Measurements from ENCODE around the gene MUC2.

DNA sequence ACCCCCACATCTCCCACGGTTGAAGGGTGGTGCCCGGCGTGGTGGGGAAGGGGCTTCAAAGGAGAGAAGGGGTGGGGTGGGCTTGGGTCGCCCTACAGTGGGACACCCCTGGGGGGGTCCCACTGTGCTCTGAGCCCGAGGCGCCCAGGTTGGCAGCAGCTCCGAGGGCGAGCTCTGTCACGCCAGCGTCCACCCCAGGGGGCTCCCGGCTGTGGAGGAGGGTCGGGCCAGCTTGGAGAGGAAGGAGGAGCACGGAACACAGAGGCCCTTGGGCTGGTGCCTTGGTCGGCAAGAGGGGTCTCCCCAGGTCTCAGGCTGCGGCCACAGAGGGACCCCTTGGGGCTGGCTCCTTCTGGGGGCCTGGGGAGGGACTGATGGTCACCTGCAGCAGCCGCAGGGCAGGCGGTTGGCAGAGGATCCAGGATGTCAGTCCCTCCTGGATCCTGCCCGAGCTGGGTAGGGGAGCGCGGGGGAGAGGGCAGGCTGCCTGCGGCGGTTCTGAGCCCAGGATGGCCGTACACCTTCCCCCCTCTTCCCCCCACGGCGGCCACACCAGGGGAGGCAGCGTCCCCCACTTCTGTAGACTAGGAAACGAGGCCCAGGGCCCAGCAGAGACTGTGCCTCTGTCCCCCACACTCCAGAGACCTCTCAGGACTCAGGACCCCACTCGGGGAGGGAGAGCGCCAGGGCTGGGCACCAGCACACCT lies 38.9 kb upstream of the MUC2 start:
- TF ChIP-seq, protein P1, sequence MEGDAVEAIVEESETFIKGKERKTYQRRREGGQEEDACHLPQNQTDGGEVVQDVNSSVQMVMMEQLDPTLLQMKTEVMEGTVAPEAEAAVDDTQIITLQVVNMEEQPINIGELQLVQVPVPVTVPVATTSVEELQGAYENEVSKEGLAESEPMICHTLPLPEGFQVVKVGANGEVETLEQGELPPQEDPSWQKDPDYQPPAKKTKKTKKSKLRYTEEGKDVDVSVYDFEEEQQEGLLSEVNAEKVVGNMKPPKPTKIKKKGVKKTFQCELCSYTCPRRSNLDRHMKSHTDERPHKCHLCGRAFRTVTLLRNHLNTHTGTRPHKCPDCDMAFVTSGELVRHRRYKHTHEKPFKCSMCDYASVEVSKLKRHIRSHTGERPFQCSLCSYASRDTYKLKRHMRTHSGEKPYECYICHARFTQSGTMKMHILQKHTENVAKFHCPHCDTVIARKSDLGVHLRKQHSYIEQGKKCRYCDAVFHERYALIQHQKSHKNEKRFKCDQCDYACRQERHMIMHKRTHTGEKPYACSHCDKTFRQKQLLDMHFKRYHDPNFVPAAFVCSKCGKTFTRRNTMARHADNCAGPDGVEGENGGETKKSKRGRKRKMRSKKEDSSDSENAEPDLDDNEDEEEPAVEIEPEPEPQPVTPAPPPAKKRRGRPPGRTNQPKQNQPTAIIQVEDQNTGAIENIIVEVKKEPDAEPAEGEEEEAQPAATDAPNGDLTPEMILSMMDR (IDR thresholded peaks at IDR 0.05), result no peak
- TF ChIP-seq POLR2AphosphoS5 (IDR thresholded peaks at IDR 0.05; ENCODE audit: insufficient read depth in 1 of 2, low read depth in 1 of 2) (no peak), POLR2A (IDR thresholded peaks at IDR 0.05) (no peak)

Measured in vagina (tissue), 2 donors.